GM10847 (cell line): ENCODE results near the gene BARD1.

Source experiments
- POLR2A ChIP-seq: IDR thresholded peaks from 2 replicates; pipeline ENCODE4 v1.6.1; 2011; ENCODE audit not compliant: insufficient read length; ENCODE audit errors: extremely low read depth

The BARD1 gene

GRCh38 chr2:214796911-214797310, 12.6 kb downstream of the BARD1 start:
- TF ChIP-seq POLR2A, result no peak

- TF ChIP-seq POLR2A, result no peak
These were observed 26.8 kb downstream of the BARD1 start for GRCh38 chr2:214782671-214783070.

- no peak for TF ChIP-seq POLR2A
These were observed 28.3 kb downstream of the BARD1 start for GRCh38 chr2:214781226-214781625.

GRCh38 chr2:214775971-214776370, 33.5 kb downstream of the BARD1 start:
- no peak for TF ChIP-seq POLR2A

GRCh38 chr2:214774108-214774507, 35.4 kb downstream of the BARD1 start:
- no peak for TF ChIP-seq POLR2A

GRCh38 chr2:214772443-214773015, 37.0 kb downstream of the BARD1 start:
- TF ChIP-seq POLR2A, result no peak

GRCh38 chr2:214765180-214765579, 44.3 kb downstream of the BARD1 start:
- TF ChIP-seq POLR2A, result no peak

GRCh38 chr2:214753455-214753854, 56.0 kb downstream of the BARD1 start:
- TF ChIP-seq POLR2A, result no peak

- TF ChIP-seq POLR2A, result no peak
These were observed 59.0 kb downstream of the BARD1 start for GRCh38 chr2:214750529-214750928.

GRCh38 chr2:214747992-214748391, 61.5 kb downstream of the BARD1 start:
- TF ChIP-seq POLR2A, result no peak

GRCh38 chr2:214742119-214742518, 67.4 kb downstream of the BARD1 start:
- TF ChIP-seq POLR2A, result no peak

GRCh38 chr2:214740867-214741395, 68.6 kb downstream of the BARD1 start:
- no peak for TF ChIP-seq POLR2A

GRCh38 chr2:214737188-214737587, 72.3 kb downstream of the BARD1 start:
- TF ChIP-seq POLR2A, result no peak

GRCh38 chr2:214730800-214731407, 78.6 kb downstream of the BARD1 start:
- TF ChIP-seq POLR2A, result no peak

GRCh38 chr2:214730248-214730647, 79.2 kb downstream of the BARD1 start:
- TF ChIP-seq POLR2A, result no peak

- TF ChIP-seq POLR2A, result no peak
These were observed 84.7 kb downstream of the BARD1 start for GRCh38 chr2:214724741-214725140.
